HepG2 (cell line): ENCODE measurements around the gene FAM149A. TPM values are rescaled to one million over a fixed set of nuclear protein-coding genes. Genes with fewer than 3 reads are reported as not detected.

ENCODE experiments used
- ATAC-seq: fragments of 200-7000 bp; cut with Tn5 transposase; 3 replicates; pipeline ENCODE4 v1.9.1; 2020; ENCODE audit warnings: mild to moderate bottlenecking, moderate library complexity
- BruUV-seq: library from RNA; stranded (reverse); fragments of 400-500 nt; replicated peaks from 2 replicates; lab custom pipeline; 2021; lab: Mats Ljungman, UMichigan
- CTCF ChIA-PET: fragments of 300-600 bp; formaldehyde crosslinking; extraction: SDS; loops from one replicate; lab custom pipeline; 2021; ENCODE audit warnings: low total read pairs, inconsistent platforms, low intra/inter-chr PET ratio; lab: Yijun Ruan, JAX
- POLR2A ChIA-PET: fragments of 350-600 bp; sonication (Branson Sonifier 250); formaldehyde crosslinking; loops from one replicate; lab custom pipeline; 2020; ENCODE audit warnings: antibody characterized with exemption, inconsistent platforms; lab: Yijun Ruan, JAX
- DNase-seq: peaks from one replicate; pipeline ENCODE4 v3.0.0-alpha.2; 2015; ENCODE audit warnings: low spot score
- FAIRE-seq: peaks from 3 replicates; lab custom pipeline; 2011; peaks lifted over from hg19 to GRCh38; lab: Jason Lieb, UNC
- H2AFZ ChIP-seq: one replicate; pipeline ENCODE4 v1.6.1; 2011; ENCODE audit warnings: low read length, inconsistent platforms
- H3K27ac ChIP-seq: fragments of 300-600 bp; 3 replicates; pipeline ENCODE4 v1.8.0; 2011; ENCODE audit warnings: mixed run types, mild to moderate bottlenecking, mixed read lengths, low read length, inconsistent platforms; ENCODE audit not compliant: insufficient read depth; ENCODE audit errors: extremely low read length
- H3K27me3 ChIP-seq, 2 experiments: fragments of 200-600 bp in 1 of 2; 2 replicates in 1 of 2; 3 replicates in 1 of 2; pipeline versions ENCODE4 v1.6.0 to v1.8.0; 2011; ENCODE audit warnings: low read length in 2 of 2, mild to moderate bottlenecking in 2 of 2, moderate library complexity in 2 of 2, inconsistent platforms in 1 of 2; ENCODE audit not compliant: insufficient read depth in 2 of 2, control insufficient read depth in 1 of 2
- H3K36me3 ChIP-seq, 2 experiments: fragments of 200-600 bp in 1 of 2; replicated peaks in 1 of 2; 2 replicates in 1 of 2; 3 replicates in 1 of 2; pipeline versions ENCODE4 v1.5.1 to v1.8.0; 2011; ENCODE audit warnings: low read length in 2 of 2, inconsistent platforms in 1 of 2; ENCODE audit not compliant: insufficient read depth in 2 of 2, control insufficient read depth in 1 of 2
- H3K4me1 ChIP-seq: 2 replicates; pipeline ENCODE4 v1.5.1; 2012; ENCODE audit warnings: low read length, inconsistent platforms; ENCODE audit not compliant: insufficient read depth
- H3K4me2 ChIP-seq: 2 replicates; pipeline ENCODE4 v1.6.0; 2011; ENCODE audit warnings: low read depth, low read length, inconsistent platforms
- H3K4me3 ChIP-seq, 3 experiments: fragments of 200-600 bp in 1 of 3; sonication (generic), shearing (Covaris generic) in 1 of 3; replicated peaks in 1 of 3; 2 replicates each; pipeline ENCODE4 v1.5.1; 2011 to 2016; ENCODE audit warnings: low read length in 3 of 3, inconsistent platforms in 2 of 3, low read depth in 2 of 3, mild to moderate bottlenecking in 2 of 3, control low read depth in 1 of 3, mixed read lengths in 1 of 3; ENCODE audit not compliant: insufficient read depth in 1 of 3
- H3K79me2 ChIP-seq: one replicate; pipeline ENCODE4 v1.6.1; 2011; ENCODE audit warnings: low read length, inconsistent platforms; ENCODE audit not compliant: insufficient read depth
- H3K9ac ChIP-seq: 2 replicates; pipeline ENCODE4 v1.6.0; 2011; ENCODE audit warnings: mild to moderate bottlenecking, low read depth, low read length, inconsistent platforms; ENCODE audit not compliant: insufficient read depth
- H3K9me3 ChIP-seq: 2 replicates; pipeline ENCODE4 v1.5.1; 2012; ENCODE audit warnings: mild to moderate bottlenecking, low read length
- H4K20me1 ChIP-seq: 2 replicates; pipeline ENCODE4 v1.6.0; 2011; ENCODE audit warnings: inconsistent platforms, mild to moderate bottlenecking, low read length, moderate library complexity; ENCODE audit not compliant: insufficient read depth
- BHLHE40 ChIP-seq: IDR thresholded peaks from 2 replicates; pipeline ENCODE4 v1.6.1; 2011; ENCODE audit warnings: low read length, improper control_type of control experiment
- GATAD2A ChIP-seq: IDR thresholded peaks from 2 replicates; pipeline ENCODE4 v1.6.1; 2016
- HMGA1 ChIP-seq: sonication (generic); formaldehyde crosslinking; conservative IDR thresholded peaks from 2 replicates; pipeline ENCODE4 v1.4.0; 2020; ENCODE audit warnings: missing genetic modification reagents
- NCOR1 ChIP-seq: fragments of 200-600 bp; sonication (generic); IDR thresholded peaks from 2 replicates; pipeline ENCODE4 v1.7.0; 2017; ENCODE audit warnings: antibody characterized with exemption, low read length, borderline replicate concordance
- SALL2 ChIP-seq: sonication (generic); formaldehyde crosslinking; IDR thresholded peaks from 2 replicates; pipeline ENCODE4 v1.8.1; 2023; ENCODE audit warnings: mild to moderate bottlenecking, missing genetic modification reagents, inconsistent platforms
- TSC22D2 ChIP-seq: sonication (generic); formaldehyde crosslinking; IDR thresholded peaks from 2 replicates; pipeline ENCODE4 v1.5.1; 2020; ENCODE audit warnings: missing genetic modification reagents, mild to moderate bottlenecking, borderline replicate concordance
- ZNF619 ChIP-seq: sonication (generic); formaldehyde crosslinking; IDR thresholded peaks from 2 replicates; pipeline ENCODE4 v1.4.0; 2020; ENCODE audit warnings: mild to moderate bottlenecking, missing genetic modification reagents
- WGBS: methylation state at CpG from one replicate; pipeline ENCODE4 v1.1.6; 2017; ENCODE audit warnings: low lambda C conversion rate; 5-methylcytosine and 5-hydroxymethylcytosine counted together
- in situ Hi-C: cut with HindIII; loops from 2 replicates; pipeline ENCODE4 v1.10.0; 2017; ENCODE audit warnings: low pct_unique_long_range_greater_than_20kb; ENCODE audit not compliant: extremely low pct_ligation_motif_present
- intact Hi-C: fragments of 100-400 bp; cut with micrococcal nuclease; formaldehyde crosslinking; loops from one replicate; pipeline ENCODE4 v1.10.0; 2022; ENCODE audit not compliant: unreplicated experiment
- polyA plus RNA-seq, 8 experiments: library from polyadenylated mRNA; depleted of rRNA in 3 of 8; stranded (reverse) in 7 of 8; unstranded in 1 of 8; fragments of >200 nt; fragmentation: Illumina TruSeq in 4 of 8; extraction: Trizol in 4 of 8; gene quantifications; 2 replicates each; pipeline versions ENCODE4 v1.2.1 to v1.2.3, GENCODE V29; 2011 to 2016; ENCODE audit warnings: low read depth in 4 of 8, missing spikeins in 1 of 8, mixed read lengths in 1 of 8; ENCODE audit not compliant: insufficient read depth in 1 of 8
- total RNA-seq, 5 experiments: library from RNA; depleted of rRNA; stranded (reverse); fragments of >200 nt; fragmentation: Illumina TruSeq; extraction: Trizol; gene quantifications; 2 replicates each; pipeline ENCODE4 v1.2.3, GENCODE V29; 2016; ENCODE audit warnings: low read depth in 1 of 5
- TF ChIP-seq, protein P1 (sequence below): sonication (generic); formaldehyde crosslinking; IDR thresholded peaks from 2 replicates; pipeline ENCODE4 v1.5.1; 2020; ENCODE audit warnings: missing genetic modification reagents, mild to moderate bottlenecking, borderline replicate concordance
- TF ChIP-seq, protein P2 (sequence below): sonication (generic); formaldehyde crosslinking; IDR thresholded peaks from 2 replicates; pipeline ENCODE4 v1.4.0; 2020; ENCODE audit warnings: mild to moderate bottlenecking, missing genetic modification reagents
- TF ChIP-seq, protein P3 (sequence below): sonication (generic); formaldehyde crosslinking; IDR thresholded peaks from 2 replicates; pipeline ENCODE4 v1.5.1; 2020; ENCODE audit warnings: mild to moderate bottlenecking, missing genetic modification reagents, moderate library complexity

FAM149A gene
- total and polyA plus RNA-seq, 2 of the 13 experiments (the other 11 are each of a cell fraction or from before 2014, with no cell fraction given): not detected

DNA sequence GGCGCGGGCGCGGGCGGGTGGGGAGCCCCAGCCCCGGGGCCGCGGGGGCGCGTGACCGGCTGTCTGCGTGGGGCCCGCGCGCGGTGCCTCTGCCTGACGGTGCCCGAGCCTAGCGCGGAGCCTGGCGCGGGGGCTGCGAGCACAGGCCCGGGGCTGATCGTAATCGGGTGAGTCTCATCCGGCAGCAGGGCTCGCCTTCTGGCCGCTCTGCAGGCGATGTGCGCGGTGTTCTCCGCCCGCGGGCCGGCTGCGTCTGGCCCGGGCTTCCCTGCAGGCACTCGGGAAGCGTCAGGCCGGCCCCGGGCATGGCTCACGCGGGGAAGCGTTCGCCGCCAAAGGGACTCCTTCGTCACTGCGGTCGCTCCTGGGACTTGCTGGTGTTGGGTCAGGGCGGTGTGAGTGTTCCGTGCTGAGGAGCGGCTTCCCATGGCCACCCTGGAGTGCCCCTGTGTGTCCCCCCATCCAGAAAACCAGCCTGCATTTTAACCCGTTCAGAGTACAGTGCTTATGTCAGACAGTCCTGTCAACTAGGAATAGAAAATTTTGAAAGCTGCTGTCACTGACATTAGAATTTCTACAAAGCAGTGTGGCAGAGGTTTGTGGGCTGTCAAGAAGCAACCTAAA lies 40.6 kb downstream of the FAM149A start (continued):
- TF ChIP-seq, protein P1, sequence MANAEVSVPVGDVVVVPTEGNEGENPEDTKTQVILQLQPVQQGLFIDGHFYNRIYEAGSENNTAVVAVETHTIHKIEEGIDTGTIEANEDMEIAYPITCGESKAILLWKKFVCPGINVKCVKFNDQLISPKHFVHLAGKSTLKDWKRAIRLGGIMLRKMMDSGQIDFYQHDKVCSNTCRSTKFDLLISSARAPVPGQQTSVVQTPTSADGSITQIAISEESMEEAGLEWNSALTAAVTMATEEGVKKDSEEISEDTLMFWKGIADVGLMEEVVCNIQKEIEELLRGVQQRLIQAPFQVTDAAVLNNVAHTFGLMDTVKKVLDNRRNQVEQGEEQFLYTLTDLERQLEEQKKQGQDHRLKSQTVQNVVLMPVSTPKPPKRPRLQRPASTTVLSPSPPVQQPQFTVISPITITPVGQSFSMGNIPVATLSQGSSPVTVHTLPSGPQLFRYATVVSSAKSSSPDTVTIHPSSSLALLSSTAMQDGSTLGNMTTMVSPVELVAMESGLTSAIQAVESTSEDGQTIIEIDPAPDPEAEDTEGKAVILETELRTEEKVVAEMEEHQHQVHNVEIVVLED (CRISPR knock-in tag): 0 out of 2 replicates have a peak, but pooled peaks have one; percentile 17
- TF ChIP-seq, protein P2, sequence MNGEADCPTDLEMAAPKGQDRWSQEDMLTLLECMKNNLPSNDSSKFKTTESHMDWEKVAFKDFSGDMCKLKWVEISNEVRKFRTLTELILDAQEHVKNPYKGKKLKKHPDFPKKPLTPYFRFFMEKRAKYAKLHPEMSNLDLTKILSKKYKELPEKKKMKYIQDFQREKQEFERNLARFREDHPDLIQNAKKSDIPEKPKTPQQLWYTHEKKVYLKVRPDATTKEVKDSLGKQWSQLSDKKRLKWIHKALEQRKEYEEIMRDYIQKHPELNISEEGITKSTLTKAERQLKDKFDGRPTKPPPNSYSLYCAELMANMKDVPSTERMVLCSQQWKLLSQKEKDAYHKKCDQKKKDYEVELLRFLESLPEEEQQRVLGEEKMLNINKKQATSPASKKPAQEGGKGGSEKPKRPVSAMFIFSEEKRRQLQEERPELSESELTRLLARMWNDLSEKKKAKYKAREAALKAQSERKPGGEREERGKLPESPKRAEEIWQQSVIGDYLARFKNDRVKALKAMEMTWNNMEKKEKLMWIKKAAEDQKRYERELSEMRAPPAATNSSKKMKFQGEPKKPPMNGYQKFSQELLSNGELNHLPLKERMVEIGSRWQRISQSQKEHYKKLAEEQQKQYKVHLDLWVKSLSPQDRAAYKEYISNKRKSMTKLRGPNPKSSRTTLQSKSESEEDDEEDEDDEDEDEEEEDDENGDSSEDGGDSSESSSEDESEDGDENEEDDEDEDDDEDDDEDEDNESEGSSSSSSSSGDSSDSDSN: peak; percentile 89
- TF ChIP-seq BHLHE40: no peak
- TF ChIP-seq SALL2 (CRISPR knock-in tag): no peak

DNA sequence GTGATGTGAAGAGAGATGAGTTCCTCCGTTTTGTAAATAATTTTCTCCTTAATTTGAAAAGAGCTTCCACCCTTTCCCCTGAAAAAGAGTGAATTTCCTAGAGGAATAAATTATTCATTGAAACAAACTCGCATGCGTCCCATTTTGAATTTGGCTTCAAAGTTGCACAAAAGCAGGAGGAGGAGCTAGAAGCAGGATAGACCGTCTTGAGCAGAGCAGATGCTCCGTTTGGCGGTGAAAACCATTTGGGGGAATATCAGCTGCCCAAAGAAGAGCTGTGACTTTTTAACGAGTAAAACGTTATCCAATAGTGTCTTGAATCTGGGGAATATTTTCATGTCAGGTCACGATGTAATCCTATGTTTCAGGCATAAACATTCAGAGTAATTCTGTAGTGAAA lies 42.0 kb downstream of the FAM149A start:
- no peaks in the 10 kb centered on the region for H3K9me3 ChIP-seq
- H3K9ac ChIP-seq: no peak overlapping the region
- H3K4me3 ChIP-seq: no peak overlapping the region
- intact Hi-C loops: loop anchor here (5.0 kb wide), 1 partner anchor 46 kb away; the partner anchor contains the start of gene CYP4V2
- FAIRE-seq: no peak
- no peaks in the 10 kb centered on the region for H3K79me2 ChIP-seq
- POLR2A ChIA-PET: no interaction called here
- no peak overlapping the region for H3K27ac ChIP-seq
- ATAC-seq: no peak
- no TSS peak for BruUV-seq
- H3K4me1 ChIP-seq: peaks cover 16% of the 10 kb centered on the region; the same call in 1 of the 2 replicates
- no peaks in the 10 kb centered on the region for H4K20me1 ChIP-seq
- WGBS: 76% methylated on average over 9 of the region's 9 CpGs
- CTCF ChIA-PET: no interaction called here
- no peak for TF ChIP-seq ZNF619 (CRISPR knock-in tag)
- TF ChIP-seq TSC22D2 (CRISPR knock-in tag): no peak
- no peak for TF ChIP-seq HMGA1
- no peak for TF ChIP-seq NCOR1
- TF ChIP-seq GATAD2A (CRISPR knock-in tag): no peak
- TF ChIP-seq, protein P3, sequence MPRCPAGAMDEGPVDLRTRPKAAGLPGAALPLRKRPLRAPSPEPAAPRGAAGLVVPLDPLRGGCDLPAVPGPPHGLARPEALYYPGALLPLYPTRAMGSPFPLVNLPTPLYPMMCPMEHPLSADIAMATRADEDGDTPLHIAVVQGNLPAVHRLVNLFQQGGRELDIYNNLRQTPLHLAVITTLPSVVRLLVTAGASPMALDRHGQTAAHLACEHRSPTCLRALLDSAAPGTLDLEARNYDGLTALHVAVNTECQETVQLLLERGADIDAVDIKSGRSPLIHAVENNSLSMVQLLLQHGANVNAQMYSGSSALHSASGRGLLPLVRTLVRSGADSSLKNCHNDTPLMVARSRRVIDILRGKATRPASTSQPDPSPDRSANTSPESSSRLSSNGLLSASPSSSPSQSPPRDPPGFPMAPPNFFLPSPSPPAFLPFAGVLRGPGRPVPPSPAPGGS (CRISPR knock-in tag): no peak
- DNase-seq: no peak
- H3K4me2 ChIP-seq: no peak overlapping the region
- no peak overlapping the region for H2AFZ ChIP-seq
- no peaks in the 10 kb centered on the region for H3K36me3 ChIP-seq
- in situ Hi-C loops: no loop called here
- peaks cover 0 to 41% of the 10 kb centered on the region in 2 experiments; a peak in 3 of 5 replicates for H3K27me3 ChIP-seq
